ENCODE results near the gene IRS1.

The IRS1 gene

DNA sequence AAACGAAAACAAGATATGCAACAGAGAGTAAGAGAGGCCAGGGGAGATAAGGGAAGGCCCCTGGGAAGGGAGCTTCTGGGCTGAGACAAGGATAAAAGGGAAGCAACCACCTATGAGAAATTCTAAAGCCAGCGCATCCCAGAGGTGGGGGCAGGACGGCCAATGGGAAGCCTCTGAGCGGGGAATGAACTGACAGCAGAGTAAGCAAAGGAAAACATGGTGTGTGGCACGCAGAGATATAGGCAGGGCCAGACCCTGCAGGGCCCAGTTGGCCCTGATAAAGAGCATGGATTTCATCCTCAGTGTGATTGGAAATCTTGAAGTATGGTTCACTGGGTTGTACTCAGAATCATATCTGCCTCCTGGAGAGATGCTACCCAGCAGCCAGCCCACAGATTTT lies 78.7 kb downstream of the IRS1 start:
- DNase-seq: no peak

DNA sequence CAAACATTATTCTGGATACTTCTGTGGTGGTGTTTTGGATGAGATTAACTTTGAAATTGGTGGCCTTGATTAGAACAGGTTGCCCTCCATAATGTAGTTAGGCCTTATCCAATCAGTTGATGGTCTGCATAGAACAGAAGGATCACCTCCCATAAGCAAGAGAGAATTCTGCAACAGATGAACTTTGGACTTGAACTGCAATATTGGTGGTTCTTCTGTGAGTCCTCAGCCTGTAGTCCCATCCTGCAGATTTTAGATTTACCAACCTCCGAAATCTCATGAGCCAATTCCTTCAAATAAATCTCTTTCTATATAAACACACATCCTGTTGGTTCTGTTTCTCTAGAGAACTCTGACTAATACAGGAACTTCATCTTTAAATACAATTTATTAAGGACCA lies 81.9 kb downstream of the IRS1 start:
- DNase-seq: no peak

DNA sequence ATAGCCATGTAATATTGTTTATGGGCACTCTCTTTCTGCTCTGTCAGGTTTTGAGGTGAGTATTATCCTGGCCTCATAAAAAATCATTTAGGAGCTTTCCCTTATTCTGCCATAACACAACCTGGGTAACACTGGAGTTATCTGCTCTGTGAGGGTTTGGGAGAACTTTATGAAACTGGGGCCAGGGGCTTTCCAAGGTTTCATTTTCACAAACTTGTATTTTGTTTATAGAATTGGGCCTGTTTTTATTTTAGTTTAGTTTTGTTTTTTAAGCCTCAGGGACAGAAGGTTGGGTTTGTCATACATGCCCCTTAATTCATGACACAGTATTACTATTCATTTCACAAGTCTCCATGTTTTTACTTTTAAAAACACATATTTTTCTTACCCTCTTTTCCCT lies 83.5 kb downstream of the IRS1 start:
- DNase-seq: no peak

DNA sequence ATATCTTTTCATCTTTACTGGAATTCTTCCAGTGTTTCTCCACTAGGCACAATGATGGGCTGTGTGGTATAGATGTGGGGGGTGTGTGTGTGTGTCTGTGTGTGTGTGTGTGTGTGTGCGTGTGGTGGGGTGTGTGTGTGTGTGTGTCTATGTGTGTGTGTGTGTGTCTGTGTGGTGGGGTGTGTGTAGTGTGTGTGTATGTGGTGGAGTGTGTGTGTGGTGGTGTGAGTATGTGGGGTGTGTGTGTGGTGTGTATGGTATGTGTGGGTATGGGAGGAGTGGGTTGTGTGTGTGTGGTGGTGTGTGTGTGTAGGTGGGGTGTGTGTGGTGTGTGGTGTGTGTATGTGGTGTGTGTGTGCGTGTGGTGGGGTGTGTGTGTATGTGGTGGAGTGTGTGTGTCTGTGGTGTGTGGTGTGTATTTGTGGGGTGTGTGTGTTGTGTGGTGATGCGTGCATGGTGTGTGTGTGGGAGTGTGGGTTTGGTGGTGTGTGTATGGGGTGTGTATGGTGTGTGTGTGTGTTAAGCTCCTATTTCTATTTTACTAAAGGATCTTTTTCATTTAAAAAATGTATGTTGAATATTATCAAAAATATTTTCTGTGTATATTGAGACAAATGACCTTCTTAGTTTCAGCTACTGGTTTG lies 84.2 kb downstream of the IRS1 start:
- no peak for DNase-seq

DNA sequence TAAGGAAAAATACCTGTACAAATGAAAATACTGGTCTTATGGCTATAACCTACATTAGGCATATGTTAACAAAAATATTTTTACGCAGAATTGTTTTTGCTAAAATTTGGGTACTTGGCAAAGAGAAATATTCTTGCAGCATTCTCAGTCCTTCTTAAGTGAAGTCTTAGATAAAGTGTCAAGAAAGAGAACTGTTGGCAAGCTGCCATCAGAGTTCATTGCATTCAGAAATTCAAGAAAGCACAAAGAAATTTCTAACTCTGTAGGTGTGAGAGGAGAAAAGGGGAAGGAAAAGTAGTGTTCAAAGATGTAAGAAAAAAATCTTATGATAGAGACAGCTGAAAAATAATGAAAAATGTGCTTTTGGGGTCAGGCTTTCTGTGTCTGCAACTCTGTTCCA lies 86.7 kb downstream of the IRS1 start:
- DNase-seq: no peak

DNA sequence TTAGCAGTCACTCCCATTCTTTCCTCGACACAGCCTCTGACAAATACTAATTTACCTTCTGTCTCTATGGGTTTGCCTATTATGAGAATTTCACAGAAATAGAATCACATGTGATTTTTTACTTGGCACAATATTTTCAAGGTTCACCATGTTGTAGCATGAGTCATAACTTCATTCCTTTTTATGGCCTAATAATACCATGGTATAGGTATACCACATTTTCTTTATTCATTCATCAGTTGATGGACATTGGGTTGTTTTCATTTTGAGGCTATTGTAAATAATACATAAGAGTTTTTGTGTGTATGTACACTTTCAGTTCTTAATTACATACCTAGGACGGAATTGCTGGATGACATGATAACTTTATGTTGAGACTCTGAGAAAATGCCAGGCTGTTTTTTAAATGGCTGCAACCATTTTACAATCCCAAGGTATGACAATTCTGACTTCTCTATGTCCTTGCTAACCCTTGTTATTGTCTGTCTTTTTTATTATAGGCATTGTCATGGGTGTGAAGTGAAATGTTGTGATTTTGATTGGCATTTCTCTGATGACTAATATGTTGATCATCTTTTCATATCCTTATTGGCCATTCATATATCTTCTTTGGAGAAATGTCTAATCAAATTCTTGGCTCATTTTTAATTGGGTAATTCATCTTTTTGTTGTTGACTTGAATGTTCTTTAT lies 87.9 kb downstream of the IRS1 start:
- DNase-seq: no peak

DNA sequence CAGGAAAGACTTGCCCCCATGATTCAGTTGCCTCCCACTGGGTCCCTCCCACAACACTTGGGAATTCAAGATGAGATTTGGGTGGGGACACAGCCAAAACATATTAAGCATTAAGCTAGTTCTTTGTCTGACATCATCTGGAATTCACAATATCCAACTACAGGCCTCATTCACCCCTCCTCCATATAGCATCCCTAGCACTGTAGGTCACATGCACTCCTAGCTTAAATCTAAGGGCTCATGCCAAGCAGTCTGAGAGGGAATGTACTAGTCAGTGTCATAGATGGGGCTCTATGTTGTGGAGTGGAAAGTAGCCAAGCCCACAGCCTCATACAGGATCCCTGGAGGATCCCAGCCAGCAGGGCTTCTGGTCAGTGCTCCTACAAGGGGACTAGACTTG lies 92.1 kb downstream of the IRS1 start:
- no peak for DNase-seq

DNA sequence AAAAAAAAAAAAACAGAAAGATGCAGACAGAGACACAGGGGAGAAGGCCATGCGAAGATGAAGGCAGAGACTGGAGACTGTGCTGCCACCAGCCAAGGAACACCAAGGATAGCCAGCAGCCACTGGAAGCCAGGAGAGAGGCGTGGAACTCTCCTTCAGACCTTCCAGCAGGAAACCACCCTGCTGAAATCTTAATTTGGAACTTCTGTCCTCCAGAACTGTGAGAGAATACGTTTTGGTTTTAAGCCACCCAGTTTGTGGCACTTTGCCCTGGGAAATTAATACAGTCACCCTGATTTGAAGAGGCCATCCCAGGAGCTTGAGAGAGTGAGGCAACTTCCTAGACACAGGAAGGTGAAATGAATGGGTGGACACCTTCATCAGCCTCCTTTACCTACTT lies 93.7 kb downstream of the IRS1 start:
- no peak for DNase-seq

DNA sequence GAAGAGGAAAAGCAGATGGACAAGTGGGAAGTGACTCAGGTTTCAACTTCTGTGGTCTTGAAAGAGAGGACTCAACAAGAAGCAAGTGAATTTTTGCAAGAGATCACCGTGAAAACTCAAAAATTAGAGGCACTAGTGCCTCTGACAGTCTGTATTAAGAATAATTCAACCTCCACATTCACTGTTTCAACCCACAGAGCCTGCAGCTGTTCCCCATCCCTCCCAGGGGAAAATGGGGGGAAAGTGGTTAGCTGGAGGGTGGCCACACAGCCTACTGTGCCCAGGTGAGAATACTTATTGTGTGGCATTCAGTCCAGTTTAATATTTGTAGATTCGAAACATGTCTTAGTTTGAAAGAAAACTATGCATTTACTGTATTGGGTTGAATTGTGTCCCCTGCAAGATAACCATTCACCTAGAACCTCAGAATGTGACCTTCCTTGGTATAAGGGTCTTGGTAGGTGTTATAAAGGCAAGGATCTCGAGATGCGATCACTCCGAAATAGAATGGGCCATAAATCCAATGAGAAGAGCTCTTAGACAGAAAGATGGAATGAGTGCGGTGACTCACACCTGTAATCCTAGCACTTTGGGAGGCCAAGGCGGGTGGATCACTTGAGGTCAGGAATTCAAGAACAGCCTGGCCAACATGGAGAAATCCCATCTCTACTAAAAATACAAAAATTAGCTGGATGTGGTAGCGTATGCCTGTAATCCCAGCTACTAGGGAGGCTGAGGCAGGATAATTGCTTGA lies 94.3 kb downstream of the IRS1 start:
- no peak for DNase-seq

DNA sequence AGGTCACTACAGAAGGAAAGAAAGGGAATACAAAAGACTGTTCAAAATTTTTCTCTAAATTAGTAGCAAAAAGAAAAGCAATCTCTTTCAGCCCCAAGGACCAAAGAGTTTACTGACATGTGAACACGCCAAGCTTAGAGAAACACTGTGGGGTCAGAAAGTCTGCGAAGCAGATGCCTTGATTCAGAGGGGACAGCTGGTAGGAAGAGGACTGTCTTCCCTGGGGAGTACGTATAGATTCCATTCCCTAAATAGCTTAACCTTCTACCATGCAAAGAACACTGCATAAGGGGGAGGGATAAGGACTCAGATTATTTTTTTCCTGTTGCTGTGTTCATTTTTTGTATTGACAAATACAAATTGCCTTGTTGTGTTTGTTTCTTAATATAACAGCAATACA lies 96.1 kb downstream of the IRS1 start:
- no peak for DNase-seq

DNA sequence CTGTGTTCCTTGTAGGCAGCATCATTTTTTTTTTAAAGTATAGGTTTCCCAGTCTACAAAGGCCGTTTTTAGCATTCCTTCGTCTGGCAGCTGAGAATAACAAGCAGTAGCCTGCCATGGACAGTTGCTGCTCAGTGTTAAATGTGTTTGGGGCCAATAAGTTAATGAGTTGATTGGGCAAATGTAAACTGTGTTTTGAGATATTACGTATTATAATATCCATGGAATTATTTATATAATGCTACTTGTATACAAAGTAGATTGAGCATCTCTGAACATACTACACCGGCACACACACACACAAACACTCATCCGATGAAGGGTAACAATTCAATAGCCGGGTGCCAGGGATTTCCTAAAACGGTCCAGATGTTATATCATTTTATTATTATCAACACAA lies 97.2 kb downstream of the IRS1 start:
- no peak for DNase-seq

DNA sequence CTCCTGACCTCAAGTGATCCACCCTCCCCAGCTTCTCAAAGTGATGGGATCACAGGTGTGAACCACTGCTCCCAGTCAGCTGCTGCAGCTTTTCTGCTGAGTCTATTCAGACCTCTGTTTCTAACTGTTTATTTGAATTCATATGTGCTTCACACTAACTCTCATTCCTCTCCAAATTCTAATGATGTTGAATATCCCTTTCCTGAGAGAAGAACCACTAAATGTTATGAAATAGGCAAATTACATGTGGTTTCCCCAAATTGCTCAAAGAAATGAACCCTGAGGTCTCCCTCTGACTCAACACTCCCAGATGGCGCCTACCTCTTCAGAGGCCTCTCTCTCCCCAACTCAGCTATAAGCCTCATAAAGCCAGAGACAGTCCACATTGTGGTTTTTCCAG lies 98.6 kb downstream of the IRS1 start:
- no peak for DNase-seq

DNA sequence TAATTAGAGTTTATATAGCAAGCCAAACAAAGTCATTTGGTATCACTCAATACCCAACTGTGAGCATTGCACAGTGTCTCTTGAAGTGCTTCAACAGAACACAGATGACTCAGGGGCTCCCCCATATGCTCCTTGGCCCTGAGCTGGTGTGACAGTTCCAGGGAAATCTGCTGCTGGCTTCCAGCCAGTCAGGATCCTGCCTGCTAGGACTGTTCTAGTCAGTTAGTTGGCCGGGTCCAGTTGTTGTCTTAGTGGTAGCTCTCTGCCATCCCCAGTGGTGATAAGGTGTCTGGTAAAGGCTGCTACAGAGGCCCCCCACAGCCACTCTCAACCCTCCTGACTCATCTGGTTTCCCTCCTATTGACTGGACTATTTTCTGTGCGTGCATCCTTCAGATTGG lies 100.3 kb downstream of the IRS1 start:
- DNase-seq: no peak

DNA sequence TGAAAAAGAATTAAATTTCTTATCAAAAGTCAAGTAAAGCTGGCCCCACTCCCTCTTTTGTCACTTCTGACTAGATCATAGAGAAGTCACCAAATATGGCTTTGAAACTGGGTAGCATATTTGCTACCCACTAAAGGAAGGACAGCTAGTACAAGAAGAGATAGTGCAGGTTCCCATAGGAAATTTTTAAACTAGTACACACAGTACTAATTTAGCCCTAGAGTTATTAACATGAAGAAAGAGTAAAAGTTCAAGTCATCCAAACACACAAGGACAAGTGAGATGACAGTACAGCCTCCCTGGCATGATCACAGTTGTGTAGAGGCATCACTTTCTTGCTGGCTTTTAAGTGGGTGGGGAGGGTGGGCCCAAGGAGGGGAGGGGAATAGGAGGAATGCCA lies 100.9 kb downstream of the IRS1 start:
- no peak for DNase-seq

DNA sequence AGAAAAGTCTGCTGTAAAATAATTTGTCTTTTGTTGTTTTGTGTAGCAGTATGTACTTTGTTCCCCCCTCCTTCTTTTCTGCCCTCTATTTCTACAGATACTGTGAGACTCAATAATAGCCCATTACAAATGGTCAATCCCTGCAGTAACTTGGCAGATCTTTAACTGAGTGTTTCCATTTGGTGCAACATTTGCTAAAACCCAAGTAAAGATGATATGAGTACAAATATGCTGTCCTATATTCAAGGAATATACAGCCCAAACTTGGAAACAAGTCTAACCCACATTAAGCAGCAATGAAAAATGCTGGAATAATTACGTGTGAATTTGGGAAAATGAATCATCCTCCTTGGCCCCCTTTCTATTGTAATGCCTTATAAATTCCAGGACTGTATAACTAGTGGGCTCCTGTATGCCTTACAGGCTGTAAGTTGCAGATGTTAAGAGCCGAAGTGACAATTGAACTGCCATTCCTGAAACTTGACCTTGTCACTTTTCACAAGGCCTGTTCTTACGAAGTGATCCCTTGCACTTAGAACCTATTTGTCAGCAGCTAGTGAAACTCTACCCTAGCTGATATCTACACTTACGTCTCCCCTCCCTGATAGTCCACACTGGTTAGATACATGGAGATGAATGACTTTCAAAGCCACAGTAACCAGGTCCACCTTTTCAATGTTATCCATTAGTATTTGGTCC lies 104.9 kb downstream of the IRS1 start:
- no peak for DNase-seq

DNA sequence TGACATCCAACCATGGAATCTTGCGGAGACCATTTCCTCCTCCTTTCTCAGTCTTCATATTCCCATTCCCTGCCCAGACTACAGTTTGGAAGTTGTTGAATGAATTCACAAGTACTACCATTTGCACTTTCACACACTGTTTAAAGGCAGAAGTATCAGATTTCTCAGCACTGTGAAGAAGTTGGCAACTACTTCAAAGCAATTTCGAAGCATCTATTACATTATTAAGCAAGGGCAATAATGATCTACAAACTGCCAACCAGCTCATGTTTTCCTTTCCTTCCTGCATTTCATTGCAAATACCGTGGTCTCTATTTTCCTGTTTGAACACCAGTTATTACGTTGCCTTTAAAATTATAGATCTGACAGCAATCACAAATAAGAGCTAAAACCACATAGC lies 105.5 kb downstream of the IRS1 start:
- no peak for DNase-seq

DNA sequence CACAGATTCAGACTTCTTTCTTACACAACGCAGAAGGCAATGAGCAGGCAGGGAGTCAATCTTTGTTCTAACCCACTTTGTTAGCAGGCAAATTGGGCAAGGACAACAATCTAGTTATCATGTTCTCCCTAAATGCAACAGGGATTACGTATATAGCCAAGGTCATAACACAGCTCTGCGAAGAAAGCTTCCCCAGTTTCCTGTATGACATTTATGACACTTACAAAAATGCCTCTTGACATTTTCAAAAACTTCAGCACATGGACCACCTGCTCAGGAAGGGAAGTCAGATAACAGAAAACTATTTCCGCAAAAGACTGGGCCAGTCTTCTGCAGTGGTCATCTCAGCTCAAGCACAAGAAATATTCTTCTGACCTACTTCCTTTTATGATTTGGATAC lies 106.1 kb downstream of the IRS1 start:
- no peak for DNase-seq

DNA sequence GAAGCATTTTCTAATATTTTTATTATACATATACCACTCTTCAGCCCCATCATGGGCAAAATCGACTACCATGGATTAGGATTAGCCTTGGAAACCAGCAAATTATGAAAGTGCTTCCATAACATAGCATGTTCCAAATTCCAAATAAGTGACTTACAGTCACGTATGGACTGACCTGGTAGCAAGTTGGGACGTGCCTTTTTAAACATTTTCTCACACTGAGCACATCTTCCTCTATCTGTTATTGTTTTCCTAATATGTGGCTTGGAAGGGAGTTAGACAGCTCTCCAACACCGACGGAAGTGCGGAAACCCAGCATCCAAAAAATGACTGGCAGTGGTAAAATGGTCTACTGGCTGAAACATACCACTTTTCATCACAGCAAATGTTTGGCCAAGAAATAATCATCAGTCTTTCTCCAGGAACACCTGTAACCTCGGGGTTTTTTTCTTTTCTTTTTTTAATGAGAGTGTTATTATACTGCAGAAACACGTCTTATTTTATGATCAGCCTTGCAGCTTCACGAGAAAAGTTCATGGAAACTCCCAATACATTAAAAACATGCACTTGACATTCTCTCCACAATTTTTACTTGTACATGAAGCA lies 107.0 kb downstream of the IRS1 start:
- no peak for DNase-seq

DNA sequence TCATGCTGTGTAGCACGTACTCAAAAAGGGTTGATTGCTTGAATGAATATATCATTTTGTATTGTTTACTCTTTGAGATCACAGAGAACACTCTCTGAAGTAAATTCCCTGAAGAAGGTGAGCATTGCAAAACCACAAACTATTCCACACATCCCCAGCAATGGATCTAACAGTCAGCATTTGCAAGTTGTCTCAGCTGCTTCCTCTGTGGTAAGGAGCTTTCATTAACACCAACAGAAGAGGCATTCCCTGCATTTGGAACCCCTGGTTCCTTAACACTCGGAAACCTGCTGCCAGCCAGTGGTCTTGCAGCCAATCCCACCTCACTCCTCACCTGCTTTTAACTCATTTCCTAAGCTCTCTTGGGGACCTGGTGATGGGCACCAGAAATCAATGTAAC lies 108.4 kb downstream of the IRS1 start:
- DNase-seq: no peak

DNA sequence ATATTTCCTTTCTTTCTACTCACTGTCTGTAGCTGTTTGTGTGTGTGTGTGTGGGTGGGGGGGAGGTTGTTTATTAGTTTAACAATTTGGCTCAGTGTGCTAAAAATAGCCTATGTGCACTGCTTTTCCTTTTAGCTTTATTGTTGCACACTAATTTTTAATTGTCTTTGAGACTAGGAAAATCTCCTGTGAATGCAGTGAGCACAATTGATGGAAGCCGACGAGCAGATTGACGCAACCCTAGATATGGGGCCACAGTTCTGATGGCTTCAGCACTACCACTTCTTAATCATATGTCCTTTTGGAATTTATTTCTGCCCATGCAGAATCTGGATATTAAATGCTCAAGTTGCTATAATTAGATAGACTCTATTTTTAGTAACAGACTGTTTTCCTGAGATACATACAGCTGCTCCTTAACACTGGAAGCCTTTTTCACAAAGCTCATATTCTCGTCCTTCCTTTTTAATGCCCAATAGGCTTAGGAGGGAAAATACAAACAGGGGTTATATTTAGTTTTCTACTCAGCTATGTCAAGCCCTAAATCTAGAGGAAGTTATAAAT lies 109.1 kb downstream of the IRS1 start:
- DNase-seq: no peak

DNA sequence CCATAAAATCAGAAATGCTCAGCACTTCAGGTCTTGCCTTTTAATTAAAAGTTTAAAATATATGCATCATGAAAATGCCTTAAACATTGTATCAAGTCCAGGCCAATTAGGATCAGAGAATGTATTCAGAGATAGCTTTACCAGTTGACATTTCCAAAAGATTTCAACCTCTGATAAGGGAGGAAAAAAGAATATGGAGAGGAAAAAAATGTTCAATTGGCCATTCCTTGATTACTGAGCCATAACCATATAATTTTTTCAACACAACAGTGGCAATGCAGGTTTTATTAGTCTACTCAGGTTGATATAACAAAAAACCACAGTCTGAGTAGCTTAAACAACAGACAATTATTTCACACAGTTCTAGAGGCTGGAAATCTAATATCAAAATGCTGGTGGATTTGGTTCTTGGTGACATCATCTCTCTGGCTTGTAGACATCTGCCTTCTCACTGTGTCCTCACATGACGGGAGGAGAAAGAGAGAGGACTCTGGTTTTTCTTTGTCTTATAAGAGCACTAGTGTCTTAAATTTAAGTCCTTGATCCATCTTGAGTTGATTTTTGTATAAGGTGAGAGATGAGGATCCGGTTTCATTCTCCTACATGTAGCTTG lies 111.9 kb downstream of the IRS1 start:
- no peak for DNase-seq

DNA sequence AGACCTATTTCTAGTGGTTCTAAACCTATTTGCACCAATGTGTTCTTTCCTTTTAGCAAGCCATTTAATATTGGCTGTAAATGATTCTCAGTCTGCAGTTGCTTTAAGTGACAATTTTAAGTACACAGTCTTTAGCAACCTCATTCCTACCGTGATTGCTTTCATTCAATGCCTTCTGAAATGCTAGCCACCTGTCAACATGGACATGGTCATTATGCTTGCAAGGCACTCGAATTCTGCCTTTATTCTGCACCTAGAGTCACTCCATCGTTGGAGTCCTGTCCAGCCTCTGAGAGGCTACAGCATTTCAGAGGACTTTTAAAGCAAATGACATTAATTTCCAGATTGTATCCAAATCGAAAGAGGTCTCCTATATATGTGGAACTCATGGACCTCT lies 115.1 kb downstream of the IRS1 start:
- DNase-seq: no peak

Data from GDM1 (cell line).